Stomach (tissue), 4 donors: ENCODE results near the gene RBM25.

Experiments
- CTCF ChIP-seq, 7 experiments: fragments of 450-650 bp in 4 of 7; fragments of 200-600 bp in 3 of 7; sonication (generic) in 3 of 7; IDR thresholded peaks; one replicate each; pipeline ENCODE4 v1.5.1; 2016 to 2019; ENCODE audit warnings: antibody characterized with exemption in 7 of 7, control low read depth in 2 of 7, mild to moderate bottlenecking in 1 of 7
- POLR2A ChIP-seq, 4 donors: fragments of 450-650 bp; IDR thresholded peaks; one replicate each; pipeline ENCODE4 v1.6.1; 2016; ENCODE audit warnings: antibody characterized with exemption in 4 of 4, control low read depth in 2 of 4, mild to moderate bottlenecking in 1 of 4, moderate library complexity in 1 of 4
- POLR2AphosphoS5 ChIP-seq, 3 donors: sonication (generic); formaldehyde crosslinking; IDR thresholded peaks; one replicate each; pipeline ENCODE4 v1.6.1; 2016; ENCODE audit warnings: antibody characterized with exemption in 3 of 3

GRCh38 chr14:73025544-73025943 lies 32.8 kb upstream of the RBM25 start:
- no peak for TF ChIP-seq POLR2A (IDR thresholded peaks at IDR 0.05)
- no peak for TF ChIP-seq CTCF (IDR thresholded peaks at IDR 0.05)
- TF ChIP-seq POLR2AphosphoS5 (IDR thresholded peaks at IDR 0.05) = no peak
